ENCODE data around the gene STIP1. TPM values are rescaled to one million over a fixed set of nuclear protein-coding genes. Genes with fewer than 3 reads are reported as not detected.

STIP1 gene
- total RNA-seq, 6 experiments from 2014 or later: 27.6 to 110 (median 59.4) TPM

DNA sequence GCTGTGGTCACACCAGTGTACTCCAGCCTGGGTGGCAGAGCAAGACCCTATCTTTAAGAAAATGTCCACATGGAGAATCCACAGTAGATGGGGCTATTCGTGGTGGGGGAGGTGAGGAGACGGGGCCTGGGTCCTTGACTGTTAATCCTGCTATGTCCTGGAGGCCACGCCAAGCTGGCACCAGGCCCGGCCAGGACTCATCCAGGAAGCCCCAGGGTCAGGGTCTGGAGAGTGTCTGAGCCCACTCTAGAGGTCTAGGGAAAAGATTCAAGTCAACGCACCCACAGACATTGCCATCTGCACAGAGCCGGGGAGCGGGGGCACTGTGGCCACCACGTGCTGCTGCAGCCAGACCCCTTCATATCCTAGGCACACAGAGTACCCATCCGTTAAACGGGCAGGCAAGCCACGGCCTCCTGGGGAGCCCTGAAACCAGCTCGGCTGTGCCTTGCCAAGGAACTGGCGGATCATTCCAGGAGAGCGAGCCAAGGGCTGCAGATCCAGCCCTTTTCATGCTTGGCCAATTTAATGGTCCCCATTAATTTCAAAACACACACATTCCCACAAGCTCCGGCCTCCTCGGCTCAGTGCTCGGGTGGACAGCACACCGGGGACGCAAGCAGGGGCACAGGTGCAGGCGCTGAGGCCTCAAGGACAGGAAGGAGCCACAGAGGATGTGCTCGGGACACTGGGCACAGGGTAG, 44.7 kb upstream of the STIP1 start:
- H3K27me3 ChIP-seq: no peaks in the 10 kb centered on the region
- ATAC-seq: no peak
- no peak for DNase-seq
- no peaks in the 10 kb centered on the region for H3K4me1 ChIP-seq
- 89% methylated on average over 3 of the region's 21 CpGs for whole genome bisulfite sequencing (ENCODE audit: insufficient coverage, low coverage, low lambda C conversion rate, missing lambda C conversion rate)
- TF ChIP-seq, protein P1, sequence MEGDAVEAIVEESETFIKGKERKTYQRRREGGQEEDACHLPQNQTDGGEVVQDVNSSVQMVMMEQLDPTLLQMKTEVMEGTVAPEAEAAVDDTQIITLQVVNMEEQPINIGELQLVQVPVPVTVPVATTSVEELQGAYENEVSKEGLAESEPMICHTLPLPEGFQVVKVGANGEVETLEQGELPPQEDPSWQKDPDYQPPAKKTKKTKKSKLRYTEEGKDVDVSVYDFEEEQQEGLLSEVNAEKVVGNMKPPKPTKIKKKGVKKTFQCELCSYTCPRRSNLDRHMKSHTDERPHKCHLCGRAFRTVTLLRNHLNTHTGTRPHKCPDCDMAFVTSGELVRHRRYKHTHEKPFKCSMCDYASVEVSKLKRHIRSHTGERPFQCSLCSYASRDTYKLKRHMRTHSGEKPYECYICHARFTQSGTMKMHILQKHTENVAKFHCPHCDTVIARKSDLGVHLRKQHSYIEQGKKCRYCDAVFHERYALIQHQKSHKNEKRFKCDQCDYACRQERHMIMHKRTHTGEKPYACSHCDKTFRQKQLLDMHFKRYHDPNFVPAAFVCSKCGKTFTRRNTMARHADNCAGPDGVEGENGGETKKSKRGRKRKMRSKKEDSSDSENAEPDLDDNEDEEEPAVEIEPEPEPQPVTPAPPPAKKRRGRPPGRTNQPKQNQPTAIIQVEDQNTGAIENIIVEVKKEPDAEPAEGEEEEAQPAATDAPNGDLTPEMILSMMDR (IDR thresholded peaks at IDR 0.05): no peak
- TF ChIP-seq POLR2A (IDR thresholded peaks at IDR 0.05): no peak
- H3K9me3 ChIP-seq: no peaks in the 10 kb centered on the region
- H3K4me3 ChIP-seq: no peak overlapping the region
- H3K36me3 ChIP-seq: no peaks in the 10 kb centered on the region
- intact Hi-C loops (cut with DNase I): no loop called here
- H3K27ac ChIP-seq: no peak overlapping the region

DNA sequence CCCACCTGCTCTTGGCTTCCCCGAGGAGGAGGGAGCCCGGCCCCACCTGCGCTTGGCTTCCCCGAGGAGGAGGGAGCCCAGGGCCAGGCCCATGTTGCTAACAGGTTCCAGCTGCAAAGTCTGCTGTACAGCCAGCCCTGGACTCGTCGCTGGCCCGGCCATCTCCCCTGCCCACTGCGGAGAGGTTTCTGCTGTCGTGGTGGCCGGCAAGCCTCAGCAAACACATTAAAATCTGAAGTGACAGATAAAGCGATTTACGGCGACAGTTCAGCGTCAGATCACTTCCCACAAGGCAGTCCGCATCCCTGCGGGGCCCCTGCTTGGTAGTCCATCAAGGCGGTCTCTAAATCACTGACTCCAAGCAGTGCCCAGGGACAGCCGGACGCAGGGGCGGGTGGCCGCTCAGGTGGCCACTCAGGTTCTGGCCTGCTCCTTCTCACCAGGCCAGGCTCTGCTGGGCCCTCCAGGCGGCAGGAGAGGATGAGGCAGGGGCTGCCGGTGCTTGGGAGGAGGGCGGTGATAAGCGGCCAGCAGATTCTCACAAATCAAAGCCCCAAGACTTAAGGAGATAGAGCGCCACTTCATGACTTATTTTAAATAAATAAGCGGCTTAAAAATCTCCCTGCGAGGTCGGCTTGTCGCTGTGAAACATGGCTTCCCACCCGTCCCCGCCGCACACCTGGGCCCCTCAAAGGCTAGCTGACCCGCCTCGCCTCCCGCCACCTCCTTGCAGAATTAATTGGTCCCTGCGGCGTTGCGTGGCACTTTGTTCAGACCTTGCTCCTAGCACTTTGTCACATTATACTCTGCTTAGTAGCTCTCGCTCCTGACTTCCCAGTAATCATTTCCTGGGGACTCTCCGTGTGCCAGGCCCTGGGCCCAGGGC, 41.1 kb upstream of the STIP1 start:
- peaks cover 0 to 3% (median 0%) of the 10 kb centered on the region in 4 donors for H3K36me3 ChIP-seq
- TF ChIP-seq, protein P1 (IDR thresholded peaks at IDR 0.05): no peak
- TF ChIP-seq POLR2A (IDR thresholded peaks at IDR 0.05): no peak

DNA sequence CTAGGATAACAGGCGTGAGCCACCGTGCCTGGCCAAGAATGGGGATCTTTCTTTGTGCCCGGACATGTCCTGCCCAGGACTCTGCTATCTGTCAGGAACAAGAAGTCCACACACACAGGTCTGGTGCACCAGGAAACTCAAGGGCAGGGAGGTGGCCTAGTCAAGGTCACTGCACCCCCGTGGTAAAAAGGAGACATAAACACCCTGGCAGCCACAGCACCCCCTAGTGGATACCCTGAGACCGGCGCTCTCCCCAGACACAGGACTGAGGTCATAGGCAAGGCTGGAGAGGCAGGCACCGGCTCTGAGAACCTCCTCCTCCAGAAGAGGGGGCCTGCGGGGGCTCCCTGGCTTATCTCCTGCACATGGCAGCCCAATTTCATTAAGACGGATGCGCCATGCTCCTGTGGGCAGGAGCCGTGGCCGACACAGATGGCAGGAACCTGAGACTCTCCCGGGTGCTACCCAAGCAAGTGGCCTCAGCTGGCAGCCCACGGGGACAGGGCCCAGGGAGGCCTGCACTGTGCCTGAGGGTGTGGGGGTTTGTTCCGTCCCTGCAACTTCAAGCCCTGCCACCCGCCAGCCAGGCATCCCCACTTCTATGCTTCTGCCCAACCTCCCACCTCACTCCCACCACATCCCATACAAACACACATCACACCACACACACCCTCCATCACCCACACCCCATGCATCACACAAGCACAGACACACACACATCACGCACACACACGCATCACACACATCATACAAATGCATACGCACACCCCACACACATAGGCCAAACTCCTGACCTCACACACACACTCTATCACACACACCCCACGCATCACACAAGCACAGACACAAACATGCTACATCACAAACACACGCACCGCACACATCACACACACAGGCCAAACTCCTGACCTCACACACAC, 39.7 kb upstream of the STIP1 start:
- Histone ChIP-seq H3K36me3 (peaks cover 0 to 3% (median 0%) of the 10 kb centered on the region in 4 donors), H3K4me1 (peaks cover 0 to 12% (median 5%) of the 10 kb centered on the region in 4 donors), H3K27me3 (no peaks in the 10 kb centered on the region), H3K9me3 (no peaks in the 10 kb centered on the region), H3K4me3 (no peak overlapping the region), H3K27ac (no peak overlapping the region)
- intact Hi-C loops (cut with DNase I): no loop called here
- 92% methylated on average over 7 of the region's 22 CpGs for WGBS (ENCODE audit: insufficient coverage, low coverage, low lambda C conversion rate, missing lambda C conversion rate)
- DNase-seq: peak in 1 of 3 donors; percentile 49
- TF ChIP-seq, protein P1 (IDR thresholded peaks at IDR 0.05): peak; percentile 49 to 74 (median 64)
- no peak for TF ChIP-seq POLR2A (IDR thresholded peaks at IDR 0.05)
- peak; percentile 50 to 64 (median 60) for ATAC-seq

More for the DNA sequence above, 41.1 kb upstream of the STIP1 start:
- ATAC-seq: no peak
- Histone ChIP-seq H3K4me3 (no peak overlapping the region), H3K27me3 (no peaks in the 10 kb centered on the region), H3K9me3 (no peaks in the 10 kb centered on the region), H3K4me1 (no peaks in the 10 kb centered on the region), H3K27ac (no peak overlapping the region)
- intact Hi-C loops (cut with DNase I): no loop called here
- DNase-seq: no peak
- 93% methylated on average over 26 of the region's 41 CpGs for WGBS (ENCODE audit: insufficient coverage, low coverage, low lambda C conversion rate, missing lambda C conversion rate)

DNA sequence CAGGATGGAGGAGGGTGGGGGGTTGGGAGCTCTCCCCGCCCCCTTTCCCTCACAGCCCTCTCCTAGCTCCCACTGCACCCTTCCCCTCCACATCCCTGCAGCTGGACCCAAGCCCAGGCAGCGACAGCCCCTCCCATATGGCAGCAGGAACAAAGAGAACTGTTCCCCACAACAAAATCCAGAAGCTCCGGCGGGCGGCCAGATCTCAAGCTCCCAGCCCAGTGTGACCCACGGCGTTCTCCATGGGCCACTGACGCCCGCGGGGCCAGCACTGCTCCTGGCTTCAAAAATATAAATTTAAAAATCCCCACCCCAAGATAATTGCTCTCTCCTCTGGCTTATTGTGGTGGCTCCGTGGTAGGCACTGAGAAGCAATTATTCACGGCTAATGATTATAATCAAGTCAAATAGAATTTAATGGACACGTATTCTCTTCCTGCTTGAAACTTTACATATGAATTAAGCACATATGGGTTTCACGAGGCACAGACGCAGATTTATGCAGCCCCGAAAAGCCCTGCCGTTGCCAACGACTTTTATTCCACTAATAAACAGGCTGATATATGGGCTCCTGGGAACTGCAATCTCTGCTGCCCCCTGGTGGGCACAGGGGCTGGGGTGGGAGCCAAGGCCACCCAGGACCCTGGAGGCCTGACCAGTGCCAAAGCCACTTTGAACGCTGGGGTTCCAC, 37.6 kb upstream of the STIP1 start:
- ATAC-seq (peak; percentile 37 to 59 (median 54)), DNase-seq (peak; percentile 69)
- Histone ChIP-seq H3K27ac (no peak overlapping the region), H3K27me3 (no peaks in the 10 kb centered on the region), H3K9me3 (no peaks in the 10 kb centered on the region), H3K36me3 (peaks cover 0 to 3% (median 0%) of the 10 kb centered on the region in 4 donors), H3K4me1 (peaks cover 0 to 13% (median 6%) of the 10 kb centered on the region in 4 donors), H3K4me3 (no peak overlapping the region)
- WGBS (ENCODE audit: insufficient coverage, low coverage, low lambda C conversion rate, missing lambda C conversion rate): 31% methylated on average over 12 of the region's 19 CpGs
- TF ChIP-seq, protein P1 (IDR thresholded peaks at IDR 0.05): peak; percentile 86 to 95 (median 91)
- TF ChIP-seq POLR2A (IDR thresholded peaks at IDR 0.05): no peak
- intact Hi-C loops (cut with DNase I): no loop called here
